Measurements from ENCODE around the gene MSI2.
"Not testable (repeated sequence)": the region's sequence is repeated elsewhere in the genome, so short reads cannot be mapped to it uniquely, and the experiment has no call there.

The MSI2 gene

DNA sequence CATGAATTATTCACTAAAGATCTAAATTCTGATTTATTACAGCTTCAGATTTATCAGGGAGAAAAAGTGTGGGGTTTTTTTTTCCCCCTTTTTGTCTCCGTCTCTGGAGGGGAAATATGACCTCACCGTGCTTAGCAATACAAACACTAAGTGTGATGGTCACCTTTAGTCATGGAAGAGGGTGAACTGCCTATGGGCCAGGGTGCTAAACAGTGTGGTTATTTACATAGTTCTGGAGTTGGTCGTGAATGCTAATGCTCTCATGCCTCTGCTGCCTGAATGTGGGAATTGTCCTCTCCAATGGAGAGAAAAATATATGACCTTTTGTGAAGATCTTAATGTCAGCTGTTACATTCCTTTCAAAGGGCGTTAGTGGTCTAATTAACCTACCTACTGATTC, 44.8 kb upstream of the MSI2 start:
- Histone ChIP-seq H3K79me1 (ENCODE audit: low read length) (no peaks in the 10 kb centered on the region), H4K8ac (ENCODE audit: low read depth, low read length) (no peak overlapping the region), H2BK120ac (ENCODE audit: low read depth, low read length) (no peak overlapping the region), H3K4me2 (ENCODE audit: low read length) (no peak overlapping the region), H2AK5ac (ENCODE audit: low read length) (no peak overlapping the region), H3K79me2 (ENCODE audit: control insufficient read depth, insufficient read depth, low read length) (no peaks in the 10 kb centered on the region), H3K23ac (ENCODE audit: low read length) (no peak overlapping the region), H3K4ac (ENCODE audit: low read depth, low read length) (no peak overlapping the region), H3K27ac (ENCODE audit: low read depth, low read length) (no peak overlapping the region), H3K27me3 (ENCODE audit: insufficient read depth, low read length, poor library complexity) (no peaks in the 10 kb centered on the region), H2BK5ac (ENCODE audit: low read length) (no peak overlapping the region), H3K56ac (ENCODE audit: low read length) (no peak overlapping the region), H4K5ac (ENCODE audit: low read length) (no peak overlapping the region), H2BK15ac (replicated peaks; ENCODE audit: low read depth) (no peak overlapping the region), H3K36me3 (ENCODE audit: control insufficient read depth, insufficient read depth, low read length) (no peaks in the 10 kb centered on the region), H3K4me1 (ENCODE audit: control insufficient read depth, low read depth, low read length) (peaks cover 2% of the 10 kb centered on the region), H3K18ac (ENCODE audit: low read length) (no peak overlapping the region), H3K9ac (ENCODE audit: low read length) (no peak overlapping the region), H3K4me3 (ENCODE audit: low read length) (no peak overlapping the region)
- no CpG with 5 or more reads among the region's 4 CpGs for WGBS (ENCODE audit: extremely low coverage, insufficient coverage, low lambda C conversion rate)
- DNase-seq = no peak

DNA sequence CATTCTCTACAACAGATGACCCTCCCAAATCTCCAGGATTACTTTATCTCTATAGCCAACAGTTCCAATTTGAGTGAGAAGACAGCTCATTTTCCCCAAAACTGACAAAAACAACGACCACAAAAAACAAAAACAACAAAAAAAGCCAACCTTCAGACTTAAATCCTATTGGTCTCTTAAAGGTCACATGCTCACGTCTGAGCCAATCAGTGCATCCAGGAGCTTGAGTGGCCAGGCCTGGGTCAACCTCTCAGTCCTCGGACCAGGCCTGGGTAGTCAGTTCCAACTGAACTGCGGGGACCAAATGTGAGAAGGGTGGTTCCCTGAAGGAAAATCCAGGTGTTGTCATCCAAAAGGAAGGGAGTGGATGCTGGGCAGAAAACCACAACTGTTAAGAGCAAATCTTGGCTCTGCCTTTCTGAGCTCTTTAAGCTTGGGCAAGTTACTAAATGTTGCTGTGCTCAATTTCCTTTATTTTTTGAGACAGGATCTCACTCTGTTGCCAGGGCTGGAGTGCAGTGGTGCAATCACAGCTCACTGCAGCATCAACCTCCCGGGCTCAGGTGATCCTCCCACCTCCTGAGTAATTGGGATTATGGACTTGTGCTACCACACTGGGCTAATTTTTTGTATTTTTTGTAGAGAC, 43.0 kb upstream of the MSI2 start:
- Histone ChIP-seq H3K79me2 (ENCODE audit: control insufficient read depth, insufficient read depth, low read length) (no peaks in the 10 kb centered on the region), H3K27me3 (ENCODE audit: insufficient read depth, low read length, poor library complexity) (no peaks in the 10 kb centered on the region), H4K5ac (ENCODE audit: low read length) (no peak overlapping the region), H3K4me2 (ENCODE audit: low read length) (no peak overlapping the region), H2BK15ac (replicated peaks; ENCODE audit: low read depth) (no peak overlapping the region), H3K27ac (ENCODE audit: low read depth, low read length) (no peak overlapping the region), H3K9ac (ENCODE audit: low read length) (no peak overlapping the region), H2BK120ac (ENCODE audit: low read depth, low read length) (no peak overlapping the region), H2BK5ac (ENCODE audit: low read length) (no peak overlapping the region), H4K8ac (ENCODE audit: low read depth, low read length) (no peak overlapping the region), H3K18ac (ENCODE audit: low read length) (no peak overlapping the region), H3K36me3 (ENCODE audit: control insufficient read depth, insufficient read depth, low read length) (no peaks in the 10 kb centered on the region), H3K23ac (ENCODE audit: low read length) (no peak overlapping the region), H3K79me1 (ENCODE audit: low read length) (no peaks in the 10 kb centered on the region), H3K4ac (ENCODE audit: low read depth, low read length) (no peak overlapping the region), H3K56ac (ENCODE audit: low read length) (no peak overlapping the region), H3K4me1 (ENCODE audit: control insufficient read depth, low read depth, low read length) (peaks cover 2% of the 10 kb centered on the region), H3K4me3 (ENCODE audit: low read length) (no peak overlapping the region), H2AK5ac (ENCODE audit: low read length) (no peak overlapping the region)
- WGBS (ENCODE audit: extremely low coverage, insufficient coverage, low lambda C conversion rate) = no CpG with 5 or more reads among the region's 5 CpGs
- DNase-seq = no peak

DNA sequence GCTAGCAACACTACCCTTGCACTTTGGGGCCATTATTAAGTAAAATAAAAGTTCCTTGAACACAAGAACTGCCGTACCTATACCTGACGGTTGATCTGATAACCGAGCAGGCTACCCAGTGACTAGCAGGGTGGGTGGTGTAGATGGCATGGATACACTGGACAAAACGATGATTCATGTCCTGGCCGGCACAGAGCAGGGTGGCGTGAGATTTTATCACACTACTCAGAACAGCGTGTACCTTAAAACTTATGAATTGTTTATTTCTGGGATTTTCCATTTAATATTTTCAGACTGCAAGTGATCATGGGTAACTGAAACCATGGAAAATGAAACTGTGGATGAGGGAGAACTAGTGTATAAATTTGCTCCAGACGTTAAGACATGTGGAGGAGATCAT, 41.0 kb upstream of the MSI2 start:
- H3K27ac ChIP-seq (ENCODE audit: low read depth, low read length) = no peak overlapping the region
- H2BK120ac ChIP-seq (ENCODE audit: low read depth, low read length) = no peak overlapping the region
- no peak overlapping the region for H2BK15ac ChIP-seq (replicated peaks; ENCODE audit: low read depth)
- no peaks in the 10 kb centered on the region for H3K79me2 ChIP-seq (ENCODE audit: control insufficient read depth, insufficient read depth, low read length)
- no CpG with 5 or more reads among the region's 8 CpGs for WGBS (ENCODE audit: extremely low coverage, insufficient coverage, low lambda C conversion rate)
- no peak overlapping the region for H2AK5ac ChIP-seq (ENCODE audit: low read length)
- no peak overlapping the region for H2BK5ac ChIP-seq (ENCODE audit: low read length)
- H3K4ac ChIP-seq (ENCODE audit: low read depth, low read length) = no peak overlapping the region
- no peak overlapping the region for H3K56ac ChIP-seq (ENCODE audit: low read length)
- no peak overlapping the region for H3K9ac ChIP-seq (ENCODE audit: low read length)
- H4K8ac ChIP-seq (ENCODE audit: low read depth, low read length) = no peak overlapping the region
- no peaks in the 10 kb centered on the region for H3K36me3 ChIP-seq (ENCODE audit: control insufficient read depth, insufficient read depth, low read length)
- no peak overlapping the region for H4K5ac ChIP-seq (ENCODE audit: low read length)
- H3K18ac ChIP-seq (ENCODE audit: low read length) = no peak overlapping the region
- H3K79me1 ChIP-seq (ENCODE audit: low read length) = no peaks in the 10 kb centered on the region
- H3K23ac ChIP-seq (ENCODE audit: low read length) = no peak overlapping the region
- H3K4me3 ChIP-seq (ENCODE audit: low read length) = no peak overlapping the region
- DNase-seq = no peak
- H3K27me3 ChIP-seq (ENCODE audit: insufficient read depth, low read length, poor library complexity) = no peaks in the 10 kb centered on the region
- H3K4me1 ChIP-seq (ENCODE audit: control insufficient read depth, low read depth, low read length) = peaks cover 2% of the 10 kb centered on the region
- H3K4me2 ChIP-seq (ENCODE audit: low read length) = no peak overlapping the region

DNA sequence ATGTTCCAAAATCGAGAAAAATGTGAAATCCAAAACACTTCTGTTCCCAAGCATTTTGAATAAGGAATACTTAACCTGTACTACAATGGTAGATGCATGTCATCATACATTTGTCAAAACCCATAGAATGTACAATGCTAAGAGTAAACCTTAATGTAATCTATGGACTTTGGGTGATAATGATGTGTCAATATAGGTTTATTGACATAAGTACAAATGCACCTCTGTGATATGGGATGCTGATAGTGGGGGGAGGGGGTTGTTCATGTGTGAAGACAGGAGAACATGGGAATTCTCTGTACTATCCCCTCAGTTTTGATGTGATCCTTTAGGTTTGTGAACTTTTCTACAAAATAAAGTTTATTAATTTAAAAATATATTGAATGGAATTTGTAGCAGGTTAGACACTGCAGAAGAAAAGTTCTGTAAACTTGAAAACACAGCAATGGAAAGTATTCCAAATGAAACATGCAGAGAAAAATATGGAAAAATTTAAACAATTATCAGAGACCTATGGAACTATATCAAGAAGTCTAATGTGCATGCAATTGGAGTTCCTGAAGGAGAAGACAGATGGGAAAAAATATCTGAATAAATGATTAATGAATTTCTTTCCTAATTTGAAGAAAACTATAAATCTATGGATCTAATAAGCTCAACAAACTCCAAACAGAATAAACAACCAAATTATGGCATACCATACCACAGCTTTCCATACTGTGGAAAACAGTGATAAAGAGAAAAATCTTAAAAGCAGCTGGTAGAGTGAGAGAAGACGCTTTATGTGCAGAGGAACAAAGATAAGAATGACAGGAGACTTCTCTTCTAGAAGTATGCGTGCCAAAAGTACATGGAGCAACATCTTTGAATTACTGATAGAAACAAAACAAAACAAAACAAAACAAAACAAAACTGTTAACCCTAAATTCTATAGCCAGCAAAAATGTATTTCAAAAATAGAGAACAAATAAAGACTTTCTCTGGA, 34.7 kb upstream of the MSI2 start:
- no peak overlapping the region for H3K9ac ChIP-seq (ENCODE audit: low read length)
- no peak overlapping the region for H3K4me3 ChIP-seq (ENCODE audit: low read length)
- no peak overlapping the region for H3K4me2 ChIP-seq (ENCODE audit: low read length)
- DNase-seq = no peak
- H3K79me2 ChIP-seq (ENCODE audit: control insufficient read depth, insufficient read depth, low read length) = no peaks in the 10 kb centered on the region
- H3K23ac ChIP-seq (ENCODE audit: low read length) = no peak overlapping the region
- H4K5ac ChIP-seq (ENCODE audit: low read length) = no peak overlapping the region
- H3K36me3 ChIP-seq (ENCODE audit: control insufficient read depth, insufficient read depth, low read length) = no peaks in the 10 kb centered on the region
- H2BK15ac ChIP-seq (replicated peaks; ENCODE audit: low read depth) = no peak overlapping the region
- H3K79me1 ChIP-seq (ENCODE audit: low read length) = no peaks in the 10 kb centered on the region
- H3K4ac ChIP-seq (ENCODE audit: low read depth, low read length) = no peak overlapping the region
- H3K56ac ChIP-seq (ENCODE audit: low read length) = no peak overlapping the region
- no CpG with 5 or more reads among the region's 3 CpGs for WGBS (ENCODE audit: extremely low coverage, insufficient coverage, low lambda C conversion rate)
- H2BK5ac ChIP-seq (ENCODE audit: low read length) = no peak overlapping the region
- H4K8ac ChIP-seq (ENCODE audit: low read depth, low read length) = no peak overlapping the region
- H2AK5ac ChIP-seq (ENCODE audit: low read length) = no peak overlapping the region
- no peak overlapping the region for H3K27ac ChIP-seq (ENCODE audit: low read depth, low read length)
- H2BK120ac ChIP-seq (ENCODE audit: low read depth, low read length) = no peak overlapping the region
- no peaks in the 10 kb centered on the region for H3K27me3 ChIP-seq (ENCODE audit: insufficient read depth, low read length, poor library complexity)
- no peak overlapping the region for H3K18ac ChIP-seq (ENCODE audit: low read length)
- H3K4me1 ChIP-seq (ENCODE audit: control insufficient read depth, low read depth, low read length) = no peaks in the 10 kb centered on the region

DNA sequence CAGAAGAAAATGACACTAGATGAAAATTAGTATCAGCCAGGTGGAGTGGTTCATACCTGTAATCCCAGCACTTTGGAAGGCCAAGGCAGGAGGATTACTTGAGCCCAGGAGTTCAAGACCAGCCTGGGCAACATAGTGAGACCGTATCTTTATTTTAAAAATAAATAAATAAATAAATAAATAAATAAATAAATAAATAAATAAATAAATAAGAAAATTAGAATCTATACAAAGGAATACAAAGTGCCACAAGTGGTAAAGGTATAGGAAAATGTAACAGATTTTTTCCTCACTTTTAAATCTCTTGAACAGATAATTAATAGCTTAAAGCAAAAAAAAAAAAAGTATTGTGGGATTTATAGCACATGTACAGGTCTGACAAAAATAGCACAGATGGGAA, 33.9 kb upstream of the MSI2 start:
- H3K27ac ChIP-seq (ENCODE audit: low read depth, low read length); H2BK15ac ChIP-seq (replicated peaks; ENCODE audit: low read depth); DNase-seq; H2AK5ac ChIP-seq (ENCODE audit: low read length); H3K4me3 ChIP-seq (ENCODE audit: low read length); H3K18ac ChIP-seq (ENCODE audit: low read length); H3K23ac ChIP-seq (ENCODE audit: low read length); H3K36me3 ChIP-seq (ENCODE audit: control insufficient read depth, insufficient read depth, low read length); H3K4ac ChIP-seq (ENCODE audit: low read depth, low read length); H3K56ac ChIP-seq (ENCODE audit: low read length); H3K27me3 ChIP-seq (ENCODE audit: insufficient read depth, low read length, poor library complexity); H4K8ac ChIP-seq (ENCODE audit: low read depth, low read length); H4K5ac ChIP-seq (ENCODE audit: low read length); H3K4me1 ChIP-seq (ENCODE audit: control insufficient read depth, low read depth, low read length); H3K9ac ChIP-seq (ENCODE audit: low read length); H2BK5ac ChIP-seq (ENCODE audit: low read length); H3K4me2 ChIP-seq (ENCODE audit: low read length); H3K79me1 ChIP-seq (ENCODE audit: low read length); H3K79me2 ChIP-seq (ENCODE audit: control insufficient read depth, insufficient read depth, low read length); H2BK120ac ChIP-seq (ENCODE audit: low read depth, low read length): not testable (repeated sequence)
- WGBS (ENCODE audit: extremely low coverage, insufficient coverage, low lambda C conversion rate) = no CpG with 5 or more reads among the region's 1 CpG
